Spleen (tissue), 7 donors: Measurements from ENCODE around the gene JAK2.

ENCODE experiments used
- CTCF ChIP-seq, 11 experiments: fragments of 200-600 bp in 7 of 11; fragments of 450-650 bp in 4 of 11; sonication (generic) in 4 of 11; IDR thresholded peaks in 8 of 11; conservative IDR thresholded peaks in 3 of 11; 1 replicate in 7 of 11; 2 replicates in 4 of 11; pipeline versions ENCODE4 v1.4.0 to v1.8.0; 2016 to 2021; ENCODE audit warnings: antibody characterized with exemption in 11 of 11, inconsistent platforms in 4 of 11, mild to moderate bottlenecking in 1 of 11
- POLR2A ChIP-seq, 3 donors: fragments of 450-650 bp; IDR thresholded peaks; one replicate each; pipeline ENCODE4 v1.5.1; 2017; ENCODE audit warnings: antibody characterized with exemption in 3 of 3, mild to moderate bottlenecking in 1 of 3
- donor health status: DM: no; HTN: no; CAD: no; lungs with moderate emphysema.
- donor health status: DM: no; HTN: no; CAD: no.
- donor health status: DM: no; HTN: no; CAD: no.

GRCh38 chr9:5008202-5008601, 23.1 kb downstream of the JAK2 start:
- TF ChIP-seq POLR2A (IDR thresholded peaks at IDR 0.05) = no peak
- no peak for TF ChIP-seq CTCF (IDR thresholded peaks at IDR 0.05 in 8 of 11, conservative IDR thresholded peaks at IDR 0.05 in 3 of 11)
